HEK293 (cell line): Measurements from ENCODE around the gene ZSCAN1.

Experiments
- CTCF ChIA-PET: fragments of 350-600 bp; formaldehyde crosslinking; extraction: SDS; loops from one replicate; lab custom pipeline; 2021; ENCODE audit warnings: antibody characterized with exemption; lab: Yijun Ruan, JAX
- POLR2A ChIA-PET: fragments of 300-600 bp; formaldehyde crosslinking; extraction: SDS; loops from one replicate; lab custom pipeline; 2020; ENCODE audit warnings: antibody characterized with exemption, inconsistent platforms; lab: Yijun Ruan, JAX
- H3K27ac ChIP-seq: fragments of 200-500 bp; sonication (Bioruptor generic); 2 replicates; pipeline ENCODE4 v1.5.1; 2014; ENCODE audit warnings: low read depth, low read length, control low read depth, inconsistent platforms; ENCODE audit errors: extremely low read depth
- H3K36me3 ChIP-seq, 2 experiments: fragments of 200-500 bp in 1 of 2; sonication (Bioruptor generic) in 1 of 2; 1 replicate in 1 of 2; 2 replicates in 1 of 2; pipeline ENCODE4 v1.5.1; 2014 to 2017; ENCODE audit warnings: inconsistent platforms in 2 of 2, low read length in 2 of 2; ENCODE audit not compliant: control insufficient read depth in 2 of 2, insufficient read depth in 1 of 2
- H3K4me1 ChIP-seq: fragments of 200-500 bp; sonication (Bioruptor generic); 2 replicates; pipeline ENCODE4 v1.5.1; 2014; ENCODE audit warnings: mild to moderate bottlenecking, low read length, inconsistent platforms; ENCODE audit not compliant: control insufficient read depth, insufficient read depth
- H3K4me3 ChIP-seq: 2 replicates; pipeline ENCODE4 v1.5.1; 2011; ENCODE audit warnings: low read depth, mild to moderate bottlenecking, control low read depth, low read length, moderate library complexity
- H3K9me3 ChIP-seq: fragments of 200-500 bp; sonication (Bioruptor generic); 2 replicates; pipeline ENCODE4 v1.5.1; 2014; ENCODE audit warnings: low read depth, low read length, inconsistent platforms; ENCODE audit not compliant: control insufficient read depth, insufficient read depth
- KLF1 ChIP-seq: fragments of 450-650 bp; formaldehyde crosslinking; IDR thresholded peaks from 2 replicates; pipeline ENCODE4 v1.5.1; 2016; ENCODE audit warnings: missing biosample characterization, missing genetic modification characterization
- KLF8 ChIP-seq: fragments of 450-650 bp; formaldehyde crosslinking; IDR thresholded peaks from 2 replicates; pipeline ENCODE4 v1.5.1; 2016; ENCODE audit warnings: missing biosample characterization, missing genetic modification characterization
- MEIS1 ChIP-seq: sonication (generic); formaldehyde crosslinking; IDR thresholded peaks from 2 replicates; pipeline ENCODE4 v1.8.1; 2022; ENCODE audit warnings: missing genetic modification reagents, mild to moderate bottlenecking, borderline replicate concordance
- PBX3 ChIP-seq: sonication (generic); formaldehyde crosslinking; IDR thresholded peaks from 2 replicates; pipeline ENCODE4 v1.8.1; 2022; ENCODE audit warnings: mild to moderate bottlenecking, moderate library complexity, missing genetic modification reagents
- RBAK ChIP-seq: fragments of 450-650 bp; formaldehyde crosslinking; IDR thresholded peaks from 2 replicates; pipeline ENCODE4 v1.5.1; 2016; ENCODE audit warnings: missing biosample characterization, missing genetic modification characterization
- REPIN1 ChIP-seq: fragments of 450-650 bp; formaldehyde crosslinking; IDR thresholded peaks from 2 replicates; pipeline ENCODE4 v1.5.1; 2017; ENCODE audit warnings: missing biosample characterization, missing genetic modification characterization, low read depth
- SETDB1 ChIP-seq: IDR thresholded peaks from one replicate; pipeline ENCODE4 v1.6.1; 2017; ENCODE audit warnings: mild to moderate bottlenecking, low read length, moderate library complexity, mixed read lengths; ENCODE audit not compliant: insufficient read length
- SP2 ChIP-seq: fragments of 450-650 bp; formaldehyde crosslinking; IDR thresholded peaks from 2 replicates; pipeline ENCODE4 v1.5.1; 2016; ENCODE audit warnings: missing biosample characterization, missing genetic modification characterization
- TRIM28 ChIP-seq: IDR thresholded peaks from 2 replicates; pipeline ENCODE4 v1.6.1; 2011; ENCODE audit warnings: low read length, control low read depth, borderline replicate concordance
- ZBTB49 ChIP-seq: fragments of 450-650 bp; formaldehyde crosslinking; IDR thresholded peaks from 2 replicates; pipeline ENCODE4 v1.5.1; 2016; ENCODE audit warnings: missing biosample characterization, missing genetic modification characterization, low read depth
- ZBTB8A ChIP-seq: fragments of 450-650 bp; formaldehyde crosslinking; IDR thresholded peaks from 2 replicates; pipeline ENCODE4 v1.5.1; 2016; ENCODE audit warnings: missing biosample characterization, missing genetic modification characterization
- ZNF121 ChIP-seq: fragments of 450-650 bp; formaldehyde crosslinking; IDR thresholded peaks from 2 replicates; pipeline ENCODE4 v1.5.1; 2016; ENCODE audit warnings: missing biosample characterization, missing genetic modification characterization
- ZNF132 ChIP-seq: fragments of 450-650 bp; formaldehyde crosslinking; IDR thresholded peaks from 2 replicates; pipeline ENCODE4 v1.5.1; 2017; ENCODE audit warnings: missing biosample characterization, missing genetic modification characterization, borderline replicate concordance
- ZNF138 ChIP-seq: fragments of 450-650 bp; formaldehyde crosslinking; IDR thresholded peaks from 2 replicates; pipeline ENCODE4 v1.5.1; 2016; ENCODE audit warnings: missing biosample characterization, missing genetic modification characterization, borderline replicate concordance
- ZNF184 ChIP-seq: fragments of 450-650 bp; IDR thresholded peaks from 2 replicates; pipeline ENCODE4 v1.5.1; 2018; ENCODE audit warnings: missing biosample characterization, mild to moderate bottlenecking, missing genetic modification characterization
- ZNF2 ChIP-seq: fragments of 450-650 bp; formaldehyde crosslinking; IDR thresholded peaks from 2 replicates; pipeline ENCODE4 v1.5.1; 2016; ENCODE audit warnings: missing biosample characterization, missing genetic modification characterization
- ZNF223 ChIP-seq: fragments of 450-650 bp; formaldehyde crosslinking; IDR thresholded peaks from 2 replicates; pipeline ENCODE4 v1.5.1; 2016; ENCODE audit warnings: missing biosample characterization, missing genetic modification characterization
- ZNF248 ChIP-seq: fragments of 450-650 bp; formaldehyde crosslinking; IDR thresholded peaks from 2 replicates; pipeline ENCODE4 v1.5.1; 2017; ENCODE audit warnings: missing biosample characterization, missing genetic modification characterization
- ZNF335 ChIP-seq: fragments of 450-650 bp; formaldehyde crosslinking; conservative IDR thresholded peaks from 2 replicates; pipeline ENCODE4 v1.5.1; 2016; ENCODE audit warnings: missing biosample characterization, missing genetic modification characterization
- ZNF354C ChIP-seq: fragments of 450-650 bp; formaldehyde crosslinking; IDR thresholded peaks from 2 replicates; pipeline ENCODE4 v1.5.1; 2016; ENCODE audit warnings: missing biosample characterization, missing genetic modification characterization, low read depth, borderline replicate concordance
- ZNF37A ChIP-seq: fragments of 450-650 bp; IDR thresholded peaks from 2 replicates; pipeline ENCODE4 v1.5.1; 2018; ENCODE audit warnings: missing biosample characterization, missing genetic modification characterization
- ZNF391 ChIP-seq: fragments of 450-650 bp; formaldehyde crosslinking; IDR thresholded peaks from 2 replicates; pipeline ENCODE4 v1.5.1; 2016; ENCODE audit warnings: low read depth, missing biosample characterization, missing genetic modification characterization, borderline replicate concordance
- ZNF423 ChIP-seq: fragments of 450-650 bp; formaldehyde crosslinking; IDR thresholded peaks from 2 replicates; pipeline ENCODE4 v1.5.1; 2016; ENCODE audit warnings: missing biosample characterization, missing genetic modification characterization
- ZNF544 ChIP-seq: fragments of 450-650 bp; formaldehyde crosslinking; IDR thresholded peaks from 2 replicates; pipeline ENCODE4 v1.5.0; 2017; ENCODE audit warnings: missing biosample characterization, missing genetic modification characterization
- ZNF560 ChIP-seq: fragments of 450-650 bp; formaldehyde crosslinking; IDR thresholded peaks from 2 replicates; pipeline ENCODE4 v1.5.1; 2017; ENCODE audit warnings: missing biosample characterization, missing genetic modification characterization, borderline replicate concordance
- ZNF585B ChIP-seq: fragments of 450-650 bp; formaldehyde crosslinking; IDR thresholded peaks from 2 replicates; pipeline ENCODE4 v1.5.1; 2016; ENCODE audit warnings: missing biosample characterization, missing genetic modification characterization
- ZNF600 ChIP-seq: fragments of 450-650 bp; formaldehyde crosslinking; IDR thresholded peaks from 2 replicates; pipeline ENCODE4 v1.5.1; 2016; ENCODE audit warnings: missing biosample characterization, missing genetic modification characterization
- ZNF610 ChIP-seq: fragments of 450-650 bp; formaldehyde crosslinking; IDR thresholded peaks from 2 replicates; pipeline ENCODE4 v1.5.1; 2016; ENCODE audit warnings: missing biosample characterization, missing genetic modification characterization, borderline replicate concordance
- ZNF626 ChIP-seq: fragments of 450-650 bp; sonication (Bioruptor Pico); formaldehyde crosslinking; IDR thresholded peaks from 2 replicates; pipeline ENCODE4 v1.5.1; 2018; ENCODE audit warnings: missing biosample characterization, missing genetic modification characterization, inconsistent platforms
- ZNF629 ChIP-seq: fragments of 450-650 bp; formaldehyde crosslinking; IDR thresholded peaks from 2 replicates; pipeline ENCODE4 v1.5.1; 2017; ENCODE audit warnings: missing biosample characterization, missing genetic modification characterization
- ZNF654 ChIP-seq: fragments of 450-650 bp; formaldehyde crosslinking; IDR thresholded peaks from 2 replicates; pipeline ENCODE4 v1.5.1; 2016; ENCODE audit warnings: low read depth, missing biosample characterization, missing genetic modification characterization
- ZNF677 ChIP-seq: fragments of 450-650 bp; IDR thresholded peaks from 2 replicates; pipeline ENCODE4 v1.5.0; 2018; ENCODE audit warnings: missing biosample characterization, mild to moderate bottlenecking, missing genetic modification characterization, moderate library complexity
- ZNF707 ChIP-seq: fragments of 450-650 bp; formaldehyde crosslinking; IDR thresholded peaks from 2 replicates; pipeline ENCODE4 v1.5.1; 2016; ENCODE audit warnings: missing biosample characterization, missing genetic modification characterization
- ZSCAN16 ChIP-seq: fragments of 450-650 bp; formaldehyde crosslinking; IDR thresholded peaks from 2 replicates; pipeline ENCODE4 v1.5.1; 2016; ENCODE audit warnings: missing biosample characterization, missing genetic modification characterization
- TF ChIP-seq, protein P1 (sequence below): fragments of 450-650 bp; IDR thresholded peaks from 2 replicates; pipeline ENCODE4 v1.5.1; 2018; ENCODE audit warnings: missing biosample characterization, mild to moderate bottlenecking, missing genetic modification characterization

Gene ZSCAN1

DNA sequence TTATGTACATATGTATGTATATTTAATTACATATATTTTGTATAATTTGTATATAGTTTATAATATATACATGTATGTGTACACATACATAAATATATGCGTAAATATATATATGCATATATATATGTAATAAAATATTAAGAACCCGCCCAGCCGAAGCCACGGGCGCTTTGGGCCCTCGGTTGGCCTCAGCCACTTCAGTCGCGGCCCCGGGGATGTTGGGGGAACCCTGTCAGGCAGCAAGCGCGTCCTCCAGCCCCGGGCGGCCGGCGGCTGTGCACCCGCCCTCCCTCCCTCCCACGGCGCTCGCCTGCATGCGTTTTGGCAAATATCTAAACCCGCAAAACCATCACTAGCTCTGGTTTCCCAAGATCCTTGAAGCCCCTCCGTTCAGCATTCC, 23.3 kb upstream of the ZSCAN1 start (continued):
- TF ChIP-seq ZSCAN16 (tag by site-specific recombination) (no peak), ZNF600 (tag by site-specific recombination) (no peak), TRIM28 (no peak), ZNF423 (tag by site-specific recombination) (no peak), ZNF610 (tag by site-specific recombination) (no peak), ZNF354C (tag by site-specific recombination) (no peak), ZNF223 (tag by site-specific recombination) (no peak), ZNF184 (tag by site-specific recombination) (no peak)
- TF ChIP-seq, protein P1, sequence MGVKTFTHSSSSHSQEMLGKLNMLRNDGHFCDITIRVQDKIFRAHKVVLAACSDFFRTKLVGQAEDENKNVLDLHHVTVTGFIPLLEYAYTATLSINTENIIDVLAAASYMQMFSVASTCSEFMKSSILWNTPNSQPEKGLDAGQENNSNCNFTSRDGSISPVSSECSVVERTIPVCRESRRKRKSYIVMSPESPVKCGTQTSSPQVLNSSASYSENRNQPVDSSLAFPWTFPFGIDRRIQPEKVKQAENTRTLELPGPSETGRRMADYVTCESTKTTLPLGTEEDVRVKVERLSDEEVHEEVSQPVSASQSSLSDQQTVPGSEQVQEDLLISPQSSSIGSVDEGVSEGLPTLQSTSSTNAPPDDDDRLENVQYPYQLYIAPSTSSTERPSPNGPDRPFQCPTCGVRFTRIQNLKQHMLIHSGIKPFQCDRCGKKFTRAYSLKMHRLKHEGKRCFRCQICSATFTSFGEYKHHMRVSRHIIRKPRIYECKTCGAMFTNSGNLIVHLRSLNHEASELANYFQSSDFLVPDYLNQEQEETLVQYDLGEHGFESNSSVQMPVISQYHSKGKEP (tag by site-specific recombination) = no peak

- ChIA-PET POLR2A (no interaction called here), CTCF (no interaction called here)
- Histone ChIP-seq H3K36me3 (no peaks in the 10 kb centered on the region), H3K9me3 (no peaks in the 10 kb centered on the region), H3K4me3 (no peak overlapping the region), H3K4me1 (no peaks in the 10 kb centered on the region), H3K27ac (no peak overlapping the region)
- TF ChIP-seq ZNF560 (no peak), PBX3 (no peak), ZNF629 (tag by site-specific recombination) (no peak), ZNF138 (tag by site-specific recombination) (no peak), ZNF132 (tag by site-specific recombination) (no peak), RBAK (tag by site-specific recombination) (no peak), SETDB1 (no peak), ZNF654 (tag by site-specific recombination) (no peak), ZBTB8A (no peak), SP2 (tag by site-specific recombination) (no peak), MEIS1 (CRISPR knock-in tag) (no peak), ZNF677 (no peak), ZNF335 (tag by site-specific recombination) (no peak), KLF1 (tag by site-specific recombination) (no peak), ZNF37A (no peak), REPIN1 (tag by site-specific recombination) (no peak), ZNF707 (tag by site-specific recombination) (no peak)
These were observed 19.7 kb upstream of the ZSCAN1 start for GRCh38 chr19:58014141-58014540.

- ChIA-PET POLR2A (no interaction called here), CTCF (no interaction called here)
- Histone ChIP-seq H3K4me3 (no peak overlapping the region), H3K36me3 (no peaks in the 10 kb centered on the region), H3K4me1 (no peaks in the 10 kb centered on the region), H3K27ac (no peak overlapping the region), H3K9me3 (no peaks in the 10 kb centered on the region; the same call in 1 of the 2 replicates)
- TF ChIP-seq ZNF248 (tag by site-specific recombination) = no peak
- TF ChIP-seq ZNF391 (tag by site-specific recombination) = no peak
- no peak for TF ChIP-seq ZNF544 (tag by site-specific recombination)
- no peak for TF ChIP-seq ZNF585B
- TF ChIP-seq ZBTB49 (tag by site-specific recombination) = no peak
- no peak for TF ChIP-seq KLF8 (tag by site-specific recombination)
- TF ChIP-seq ZNF121 = no peak
- TF ChIP-seq SETDB1 = no peak
- no peak for TF ChIP-seq ZNF2 (tag by site-specific recombination)
- TF ChIP-seq ZNF626 = no peak
These were observed 13.7 kb upstream of the ZSCAN1 start for GRCh38 chr19:58020129-58020528.
